22Rv1 (cell line): Measurements from ENCODE around the gene ACSM2A.
"Not testable (repeated sequence)": the region's sequence is repeated elsewhere in the genome, so short reads cannot be mapped to it uniquely, and the experiment has no call there.

Experiments used
- H3K27ac ChIP-seq: fragments of 450-650 bp; 2 replicates; pipeline ENCODE4 v1.5.1; 2017
- CTCF ChIP-seq: fragments of 450-650 bp; IDR thresholded peaks from 2 replicates; pipeline ENCODE4 v1.5.1; 2017; ENCODE audit warnings: mild to moderate bottlenecking
- ZFX ChIP-seq: fragments of 450-650 bp; IDR thresholded peaks from 2 replicates; pipeline ENCODE4 v1.6.1; 2017; ENCODE audit warnings: antibody characterized with exemption, borderline replicate concordance

The ACSM2A gene, protein sequence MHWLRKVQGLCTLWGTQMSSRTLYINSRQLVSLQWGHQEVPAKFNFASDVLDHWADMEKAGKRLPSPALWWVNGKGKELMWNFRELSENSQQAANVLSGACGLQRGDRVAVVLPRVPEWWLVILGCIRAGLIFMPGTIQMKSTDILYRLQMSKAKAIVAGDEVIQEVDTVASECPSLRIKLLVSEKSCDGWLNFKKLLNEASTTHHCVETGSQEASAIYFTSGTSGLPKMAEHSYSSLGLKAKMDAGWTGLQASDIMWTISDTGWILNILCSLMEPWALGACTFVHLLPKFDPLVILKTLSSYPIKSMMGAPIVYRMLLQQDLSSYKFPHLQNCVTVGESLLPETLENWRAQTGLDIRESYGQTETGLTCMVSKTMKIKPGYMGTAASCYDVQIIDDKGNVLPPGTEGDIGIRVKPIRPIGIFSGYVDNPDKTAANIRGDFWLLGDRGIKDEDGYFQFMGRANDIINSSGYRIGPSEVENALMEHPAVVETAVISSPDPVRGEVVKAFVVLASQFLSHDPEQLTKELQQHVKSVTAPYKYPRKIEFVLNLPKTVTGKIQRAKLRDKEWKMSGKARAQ

DNA sequence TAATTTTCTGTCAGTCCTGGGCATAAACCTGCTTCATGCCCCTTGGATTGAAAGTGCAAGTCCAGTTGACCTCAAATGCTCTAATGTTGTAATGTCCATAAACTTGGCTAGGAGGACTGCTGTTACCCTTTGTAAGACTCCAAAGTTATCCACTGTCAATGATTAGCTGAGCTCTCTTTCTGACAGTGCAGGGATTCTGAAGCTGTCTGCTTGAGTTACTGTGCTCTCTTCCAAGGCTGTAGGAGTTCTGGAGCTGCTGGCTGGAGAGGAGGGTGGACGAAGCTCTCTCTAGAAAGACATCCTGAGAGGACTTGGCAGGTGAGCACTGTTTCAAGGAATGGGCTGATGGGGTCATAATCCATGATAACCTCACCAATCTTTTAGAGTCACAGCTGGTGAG is at the start of gene ACSM2A:
Gene ACSM2A (plus strand): TSS at position 158 of the 400 bp plus-strand sequence. CDS start 8,594 bp downstream, outside the sequence.
- H3K27ac ChIP-seq, result not testable (repeated sequence)

GRCh38 chr16:20402651-20403050 is 48.7 kb upstream of the ACSM2A start:
- no peak for TF ChIP-seq ZFX
- no peak for TF ChIP-seq CTCF
- H3K27ac ChIP-seq, result no peak overlapping the region

GRCh38 chr16:20404637-20405036 is 46.7 kb upstream of the ACSM2A start, which contains the start of gene PDILT:
Gene PDILT, minus strand, starts transcription at chr16:20404737. Its CDS starts 5,437 bp downstream, at chr16:20399300.
- H3K27ac ChIP-seq, result no peak within 1 kb of the TSS
- TF ChIP-seq CTCF (no peak), ZFX (no peak)

GRCh38 chr16:20409398-20410120 is 41.8 kb upstream of the ACSM2A start, which contains the start of gene ACSM5:
Gene ACSM5, plus strand, starts transcription at chr16:20409534. Its CDS starts 1,951 bp downstream, at chr16:20411485.
- TF ChIP-seq CTCF, result no peak
- no peak for TF ChIP-seq ZFX
- H3K27ac ChIP-seq, result no peak within 1 kb of the TSS

DNA sequence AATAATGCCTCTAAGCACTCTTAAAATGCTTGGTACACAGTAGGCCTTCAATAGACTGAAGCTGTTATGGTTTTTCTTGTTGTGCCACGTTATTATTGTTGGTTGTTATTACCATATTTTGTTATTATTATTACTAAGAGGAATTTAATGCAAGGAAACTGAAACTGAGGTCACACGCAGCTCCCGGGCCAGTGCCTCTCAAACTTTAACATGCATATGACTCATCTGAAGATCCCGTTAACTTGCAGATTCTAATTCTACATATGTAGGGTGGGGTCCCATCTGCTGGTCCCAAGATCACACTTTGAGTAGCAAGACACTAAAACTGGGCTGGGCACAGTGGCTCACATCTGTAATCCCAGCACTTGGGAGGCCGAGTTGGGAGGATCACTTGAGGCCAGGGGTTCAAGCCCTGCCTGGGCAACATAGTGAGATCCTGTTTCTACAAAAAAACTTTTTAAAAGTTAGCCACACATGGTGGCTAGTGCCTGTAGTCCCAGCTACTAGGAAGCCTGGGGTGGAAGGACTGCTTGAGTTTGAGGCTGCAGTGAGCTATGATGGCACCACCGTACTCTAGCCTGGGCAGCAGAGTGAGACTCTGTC is 41.1 kb upstream of the ACSM2A start:
- TF ChIP-seq ZFX (no peak), CTCF (no peak)
- H3K27ac ChIP-seq, result no peak overlapping the region

- TF ChIP-seq ZFX (no peak), CTCF (no peak)
- no peak overlapping the region for H3K27ac ChIP-seq
Observed at GRCh38 chr16:20411055-20411454, 40.3 kb upstream of the ACSM2A start.

DNA sequence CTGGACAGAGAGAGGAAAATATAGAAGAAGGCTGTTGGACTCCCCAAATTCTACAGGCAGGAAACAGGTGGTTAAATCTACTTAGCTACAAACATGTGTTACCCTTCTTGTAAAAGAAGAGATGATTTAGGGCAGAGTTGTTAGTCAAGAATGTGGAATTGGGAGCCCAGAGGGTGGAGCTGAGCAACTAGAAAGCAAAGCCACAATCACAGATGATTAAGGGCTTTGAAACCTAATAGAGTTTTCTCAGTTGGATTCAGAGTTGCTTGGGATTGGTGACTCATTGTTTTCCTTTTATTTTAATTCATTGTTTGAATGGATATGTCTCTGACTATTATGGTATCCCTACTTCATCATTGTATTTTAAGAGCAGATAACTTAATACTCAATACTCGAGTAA is 35.8 kb upstream of the ACSM2A start:
- TF ChIP-seq ZFX, result no peak
- TF ChIP-seq CTCF, result no peak
- H3K27ac ChIP-seq, result no peak overlapping the region

DNA sequence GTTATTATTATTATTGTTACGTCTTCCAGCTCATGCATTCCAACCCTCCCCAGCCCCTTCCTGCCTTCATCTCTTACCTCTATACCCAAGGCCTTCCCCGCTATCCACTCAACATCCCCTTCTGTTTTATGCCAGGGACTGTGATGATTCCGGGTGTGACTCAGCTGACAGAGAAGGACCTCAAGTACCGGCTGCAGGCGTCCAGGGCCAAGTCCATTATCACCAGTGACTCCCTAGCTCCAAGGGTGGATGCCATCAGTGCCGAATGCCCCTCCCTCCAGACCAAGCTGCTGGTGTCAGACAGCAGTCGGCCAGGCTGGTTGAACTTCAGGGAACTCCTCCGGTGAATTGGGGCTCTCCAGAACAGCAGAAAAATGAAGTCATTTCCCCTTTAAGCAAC is 32.2 kb upstream of the ACSM2A start:
- not testable (repeated sequence) for H3K27ac ChIP-seq

DNA sequence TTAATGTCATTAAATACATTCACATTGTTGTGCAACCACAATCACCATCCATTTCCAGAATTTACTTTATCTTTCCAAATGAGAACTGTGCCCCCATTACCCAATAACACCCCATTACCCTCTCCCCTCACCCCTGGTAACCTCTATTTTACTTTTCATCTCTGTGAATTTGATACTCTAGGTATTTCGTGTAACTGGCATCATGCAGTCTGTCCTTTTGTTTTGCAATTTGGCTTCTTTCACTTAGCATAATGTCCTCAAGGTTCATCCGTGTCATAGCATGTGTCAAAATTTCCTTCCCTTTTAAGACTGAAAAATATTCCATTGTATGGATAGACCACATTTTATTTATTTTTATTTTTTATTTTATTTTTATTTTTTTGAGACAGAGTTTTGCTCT is 29.6 kb upstream of the ACSM2A start:
- not testable (repeated sequence) for H3K27ac ChIP-seq

GRCh38 chr16:20423772-20424128 is 27.6 kb upstream of the ACSM2A start:
- not testable (repeated sequence) for H3K27ac ChIP-seq
